Raji (cell line): ENCODE data around the gene PACS1.

Experiments
- POLR2A ChIP-seq: IDR thresholded peaks from 2 replicates; pipeline ENCODE4 v1.6.1; 2011; ENCODE audit warnings: low read depth, low read length, control low read depth; ENCODE audit not compliant: insufficient read depth

PACS1 gene

DNA sequence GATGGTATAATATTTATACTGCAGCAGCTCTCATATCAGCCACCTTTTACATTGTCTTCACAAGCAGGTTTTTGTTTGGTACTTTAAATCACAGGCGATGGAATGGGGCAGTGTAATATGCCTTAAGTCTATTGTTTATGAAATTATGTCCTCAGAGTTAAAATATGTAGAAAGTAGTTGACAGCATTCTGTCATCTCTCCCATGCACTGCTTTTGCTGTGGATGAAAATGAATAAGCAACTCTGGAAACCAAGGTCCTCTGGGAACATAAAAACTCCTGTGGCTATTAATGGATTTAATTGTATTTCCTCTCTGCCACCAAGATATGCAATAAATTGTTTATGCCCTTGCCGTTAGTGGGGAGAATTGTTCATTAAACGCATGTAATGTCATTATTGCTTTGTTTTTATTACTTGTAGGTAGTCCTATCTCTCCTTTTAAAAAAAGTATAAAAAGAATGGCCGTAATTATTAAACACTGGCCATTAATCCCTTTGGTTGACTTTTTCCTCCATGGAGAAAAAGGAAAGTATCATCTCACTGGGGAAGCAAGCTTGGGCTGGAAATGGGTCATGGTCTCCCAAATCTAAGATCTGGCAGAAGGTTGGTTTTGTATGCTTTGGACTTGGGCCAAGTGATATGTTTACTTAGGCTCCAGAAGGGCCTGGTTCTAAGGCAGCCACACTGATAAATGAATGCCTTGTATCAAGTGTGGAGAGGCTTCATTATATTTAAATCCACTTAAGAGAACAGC is 13.1 kb downstream of the PACS1 start:
- TF ChIP-seq POLR2A = no peak

- no peak for TF ChIP-seq POLR2A
Measured at GRCh38 chr11:66083767-66084166, 13.7 kb downstream of the PACS1 start.

DNA sequence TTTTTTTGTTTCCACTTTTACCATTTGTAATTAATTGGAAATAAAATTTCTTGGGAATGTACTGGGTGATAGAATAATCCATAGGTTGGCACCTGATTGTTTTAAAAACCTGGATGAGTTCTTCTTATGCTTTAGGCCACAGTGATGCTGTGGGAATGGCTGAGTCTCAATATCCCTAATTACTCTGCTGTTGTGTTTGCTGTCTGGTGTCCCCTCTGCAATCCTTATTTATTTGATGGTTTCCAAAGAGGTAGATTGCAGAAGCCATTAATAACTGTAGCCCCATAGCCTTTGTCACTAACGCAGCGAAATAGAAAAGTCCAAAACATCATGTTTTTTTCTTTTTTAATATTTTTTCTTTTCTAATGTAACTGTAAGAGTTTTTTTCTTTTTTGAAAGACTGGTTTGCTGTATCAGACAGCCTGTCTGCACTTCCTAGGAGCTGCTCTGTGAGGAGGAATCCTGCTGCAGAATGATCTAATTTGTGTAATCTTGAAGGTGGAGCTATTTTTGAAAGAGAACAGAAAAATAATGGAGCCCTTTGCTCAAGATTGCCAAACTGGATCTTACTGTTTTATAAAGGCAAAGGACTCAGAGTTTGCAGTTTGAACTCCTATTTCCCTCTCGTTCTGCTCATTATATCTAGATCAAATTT is 14.9 kb downstream of the PACS1 start:
- no peak for TF ChIP-seq POLR2A

GRCh38 chr11:66087148-66087908 is 17.3 kb downstream of the PACS1 start:
- no peak for TF ChIP-seq POLR2A

DNA sequence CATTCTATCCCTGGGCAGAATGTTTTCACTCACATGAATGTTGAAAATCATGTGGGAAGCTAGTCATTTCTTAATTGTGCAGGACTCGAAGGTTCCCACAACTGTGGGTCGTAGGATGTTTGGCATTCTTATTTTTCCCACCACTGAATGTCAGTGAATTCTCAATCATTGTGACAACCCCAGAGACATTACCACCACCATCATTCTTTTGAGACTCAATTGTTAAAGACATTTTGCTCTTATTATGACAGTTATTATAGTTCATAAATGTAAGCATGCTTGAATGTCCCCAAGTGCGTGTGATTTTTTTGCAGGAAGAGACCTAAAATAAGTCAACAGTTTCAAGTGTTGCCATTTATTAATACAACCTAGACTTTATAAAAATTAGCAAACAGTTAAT is 19.0 kb downstream of the PACS1 start:
- no peak for TF ChIP-seq POLR2A

- no peak for TF ChIP-seq POLR2A
Measured at GRCh38 chr11:66090288-66090687, 20.2 kb downstream of the PACS1 start.

GRCh38 chr11:66100272-66101065 is 30.4 kb downstream of the PACS1 start:
- TF ChIP-seq POLR2A = peak; percentile 73

DNA sequence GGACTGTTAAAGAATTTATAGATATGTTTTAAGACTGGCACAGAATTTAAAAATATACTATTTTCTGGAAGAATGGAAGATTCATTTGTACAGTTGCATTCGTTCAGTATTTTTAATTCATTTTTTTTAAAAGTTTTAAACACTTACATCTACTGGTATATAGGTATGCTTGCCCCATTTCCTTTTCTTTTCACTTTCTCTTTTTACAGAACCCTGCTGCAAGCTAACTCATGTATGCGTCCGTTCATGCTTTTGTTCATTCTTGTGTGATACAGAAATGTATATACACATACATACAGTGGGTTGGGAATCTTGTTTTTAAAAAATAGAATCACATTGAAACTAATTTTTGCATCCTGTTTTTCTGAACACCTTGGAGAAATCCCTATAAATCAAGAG is 31.0 kb downstream of the PACS1 start:
- TF ChIP-seq POLR2A = no peak

GRCh38 chr11:66104057-66104638 is 34.1 kb downstream of the PACS1 start:
- TF ChIP-seq POLR2A = no peak

DNA sequence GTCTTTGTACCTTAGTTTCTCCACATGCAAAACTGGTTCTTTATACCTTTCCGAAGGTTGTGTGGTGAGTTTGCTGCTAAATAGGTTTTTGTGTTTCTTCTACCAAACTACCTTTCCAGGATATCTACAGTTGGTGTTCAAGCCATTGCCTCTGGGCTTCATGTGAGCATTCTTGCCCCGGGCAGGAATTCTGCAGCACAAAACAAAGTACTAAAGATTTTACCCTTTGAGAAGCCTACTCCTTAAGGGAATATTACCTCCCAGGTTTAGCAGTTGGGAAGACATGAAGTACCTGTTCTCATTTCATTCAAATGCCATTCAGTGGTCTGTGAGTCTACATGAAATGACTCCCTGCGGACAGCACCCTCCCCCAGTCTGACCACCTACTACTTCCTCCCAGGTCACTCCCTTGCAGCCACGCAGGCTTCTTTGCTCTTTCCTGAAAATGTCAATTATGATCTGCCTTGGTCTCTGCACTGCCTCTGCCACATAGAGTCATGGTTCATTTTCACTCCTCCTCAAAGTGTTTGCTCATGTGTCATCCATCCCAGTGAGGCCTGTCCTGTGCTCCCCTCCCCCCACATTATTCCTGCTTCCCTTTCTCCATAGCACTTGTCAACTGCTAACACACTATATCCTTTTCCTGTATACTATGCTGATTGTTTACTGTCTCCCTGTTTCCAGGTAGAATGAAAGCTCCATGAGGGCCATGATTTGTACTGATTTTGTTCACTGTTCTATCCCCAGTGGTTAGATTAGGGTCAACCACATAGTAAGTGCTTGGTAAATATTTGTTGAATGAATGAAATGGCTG is 36.9 kb downstream of the PACS1 start:
- no peak for TF ChIP-seq POLR2A

GRCh38 chr11:66107600-66108510 is 37.8 kb downstream of the PACS1 start:
- no peak for TF ChIP-seq POLR2A

DNA sequence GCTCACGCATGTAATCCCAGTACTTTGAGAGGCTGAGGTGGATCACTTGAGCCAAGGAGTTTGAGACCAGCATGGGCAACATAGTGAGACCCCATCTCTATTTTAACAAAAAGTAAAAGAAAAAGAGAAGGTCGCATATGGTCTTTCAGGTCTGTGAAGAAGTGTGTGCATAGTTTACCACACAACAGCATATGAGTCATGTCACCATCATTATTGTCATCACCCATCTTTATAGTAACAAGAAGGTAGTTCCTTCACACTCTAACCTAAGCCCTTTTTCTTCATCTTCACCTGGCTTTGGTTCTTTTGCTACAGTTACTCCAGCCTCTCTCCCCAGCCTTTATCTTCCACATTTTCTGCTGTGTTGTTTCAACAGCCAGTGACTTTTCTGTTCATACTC is 39.2 kb downstream of the PACS1 start:
- no peak for TF ChIP-seq POLR2A

DNA sequence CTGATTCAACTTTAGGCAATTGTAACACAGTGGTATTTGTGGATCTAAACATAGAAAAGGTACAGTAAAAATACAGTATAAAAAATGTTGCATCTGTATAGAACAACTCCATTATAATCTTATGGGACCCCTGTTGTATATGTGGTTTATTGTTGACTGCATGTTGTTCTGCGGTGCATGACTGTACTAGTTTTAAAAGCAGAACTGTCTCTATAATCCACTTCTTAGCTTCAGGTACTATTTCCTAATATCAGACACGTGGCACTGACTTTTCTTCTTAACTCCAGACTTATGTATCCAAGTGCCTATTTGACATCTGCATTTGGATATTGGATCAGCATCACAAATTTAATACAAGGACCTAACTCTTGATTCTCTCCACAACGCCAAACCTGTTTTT is 41.1 kb downstream of the PACS1 start:
- TF ChIP-seq POLR2A = no peak

DNA sequence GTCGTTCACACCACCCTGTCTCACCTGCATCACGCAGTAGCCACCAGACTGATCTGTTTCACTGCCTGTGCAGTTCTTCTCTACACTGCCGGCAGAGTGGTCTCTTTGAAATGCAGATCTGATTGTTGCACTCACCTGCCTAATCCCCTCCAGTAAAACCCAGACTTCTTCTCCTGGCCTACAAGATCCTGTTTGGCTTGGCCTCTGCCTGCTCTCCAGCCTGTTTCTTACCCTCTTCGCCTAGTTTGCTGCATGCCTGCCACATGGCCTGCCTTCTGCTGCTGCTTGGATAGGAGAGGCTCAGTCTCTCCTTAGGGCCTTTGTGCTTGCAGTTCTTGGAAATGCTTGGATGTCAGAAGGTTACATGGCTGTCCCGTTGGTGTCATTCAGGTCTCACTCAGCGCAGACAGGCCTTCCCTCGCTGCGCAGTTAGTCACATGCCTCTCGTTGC is 42.0 kb downstream of the PACS1 start:
- TF ChIP-seq POLR2A = no peak
